GM19035 (cell line): ENCODE data around the gene CSAD.

Experiments
- ATAC-seq: cut with Tn5 transposase; IDR thresholded peaks from one replicate; pipeline ENCODE4 v1.9.1; 2021; ENCODE audit not compliant: unreplicated experiment

The CSAD gene

GRCh38 chr12:53180220-53180930 lies at the start of gene CSAD, which contains the start of gene ZNF740:
Gene CSAD, minus strand, starts transcription at chr12:53180925. Its CDS starts 7,455 bp downstream, at chr12:53173470.
Gene ZNF740, plus strand, starts transcription at chr12:53180722. Its CDS starts 1,262 bp downstream, at chr12:53181984.
- peak; percentile 95 for ATAC-seq

GRCh38 chr12:53230108-53230845 lies 49.6 kb upstream of the CSAD start:
- no peak for ATAC-seq

GRCh38 chr12:53229454-53229853 lies 48.7 kb upstream of the CSAD start:
- no peak for ATAC-seq

- no peak for ATAC-seq
Measured at GRCh38 chr12:53227836-53228235, 47.1 kb upstream of the CSAD start.

GRCh38 chr12:53227341-53227740 lies 46.6 kb upstream of the CSAD start:
- no peak for ATAC-seq

GRCh38 chr12:53226815-53227214 lies 46.1 kb upstream of the CSAD start:
- ATAC-seq: no peak

- ATAC-seq: no peak
Measured at GRCh38 chr12:53225635-53226424, 45.1 kb upstream of the CSAD start.

- no peak for ATAC-seq
Measured at GRCh38 chr12:53224897-53225634, 44.3 kb upstream of the CSAD start.

GRCh38 chr12:53224061-53224896 lies 43.6 kb upstream of the CSAD start:
- no peak for ATAC-seq

GRCh38 chr12:53223389-53224060 lies 42.8 kb upstream of the CSAD start:
- ATAC-seq: no peak

GRCh38 chr12:53222806-53223261 lies 42.1 kb upstream of the CSAD start:
- ATAC-seq: no peak

GRCh38 chr12:53222170-53222721 lies 41.5 kb upstream of the CSAD start:
- no peak for ATAC-seq

- peak; percentile 33 for ATAC-seq
Measured at GRCh38 chr12:53221203-53222080, 40.7 kb upstream of the CSAD start.

GRCh38 chr12:53220694-53221202 lies 40.0 kb upstream of the CSAD start:
- peak; percentile 56 for ATAC-seq

GRCh38 chr12:53219956-53220693 lies 39.4 kb upstream of the CSAD start:
- peak; percentile 38 for ATAC-seq

GRCh38 chr12:53219292-53219955 lies 38.7 kb upstream of the CSAD start:
- ATAC-seq: no peak
